Neural progenitor cell (in vitro differentiated cells): ENCODE measurements around the gene PTPRN2. TPM values are rescaled to one million over a fixed set of nuclear protein-coding genes. Genes with fewer than 3 reads are reported as not detected.
"Not testable (repeated sequence)": the region's sequence is repeated elsewhere in the genome, so short reads cannot be mapped to it uniquely, and the experiment has no call there.

Experiments
- DNase-seq: peaks from one replicate; pipeline ENCODE4 v3.0.0-alpha.2; 2016; ENCODE audit warnings: low spot score
- H2AFZ ChIP-seq: fragments of 200-600 bp; sonication (generic); replicated peaks from 2 replicates; pipeline ENCODE4 v1.6.1; 2016; ENCODE audit warnings: antibody characterized with exemption
- H3F3A ChIP-seq: fragments of 200-600 bp; sonication (generic); 2 replicates; pipeline ENCODE4 v1.6.1; 2016; ENCODE audit warnings: antibody characterized with exemption, low read depth
- H3K27ac ChIP-seq: fragments of 200-600 bp; sonication (generic); 2 replicates; pipeline ENCODE4 v1.5.1; 2016; ENCODE audit warnings: mild to moderate bottlenecking
- H3K27me3 ChIP-seq: fragments of 200-600 bp; sonication (generic); 2 replicates; pipeline ENCODE4 v1.6.1; 2016; ENCODE audit warnings: mild to moderate bottlenecking, moderate library complexity
- H3K36me3 ChIP-seq: fragments of 200-600 bp; sonication (generic); 2 replicates; pipeline ENCODE4 v1.5.1; 2016
- H3K4me1 ChIP-seq: fragments of 200-600 bp; sonication (generic); 2 replicates; pipeline ENCODE4 v1.6.1; 2016; ENCODE audit warnings: mixed run types
- H3K4me2 ChIP-seq: fragments of 200-600 bp; sonication (generic); 2 replicates; pipeline ENCODE4 v1.6.1; 2016
- H3K4me3 ChIP-seq: fragments of 200-600 bp; sonication (generic); 2 replicates; pipeline ENCODE4 v1.5.1; 2016
- H3K79me2 ChIP-seq: fragments of 200-600 bp; sonication (generic); 2 replicates; pipeline ENCODE4 v1.6.1; 2016; ENCODE audit warnings: low read depth
- H3K9ac ChIP-seq: fragments of 200-600 bp; sonication (generic); 2 replicates; pipeline ENCODE4 v1.6.1; 2016
- H3K9me3 ChIP-seq: fragments of 200-600 bp; sonication (generic); 2 replicates; pipeline ENCODE4 v1.5.1; 2016; ENCODE audit warnings: low read depth
- H4K20me1 ChIP-seq: fragments of 200-600 bp; sonication (generic); 2 replicates; pipeline ENCODE4 v1.6.1; 2016; ENCODE audit warnings: low read depth
- H3K27ac Mint-ChIP-seq: 3 replicates; pipeline ENCODE4 v1.8.0; 2021; ENCODE audit warnings: mixed read lengths
- H3K27me3 Mint-ChIP-seq: 2 replicates; pipeline ENCODE4 v1.8.0; 2022; ENCODE audit warnings: low read depth, mild to moderate bottlenecking, inconsistent platforms, moderate library complexity, mixed read lengths; ENCODE audit not compliant: insufficient read depth
- H3K36me3 Mint-ChIP-seq: 3 replicates; pipeline ENCODE4 v1.8.0; 2021; ENCODE audit warnings: mixed read lengths
- H3K4me1 Mint-ChIP-seq: 3 replicates; pipeline ENCODE4 v1.8.0; 2021; ENCODE audit warnings: mixed read lengths
- H3K4me3 Mint-ChIP-seq: 3 replicates; pipeline ENCODE4 v1.8.0; 2021; ENCODE audit warnings: mild to moderate bottlenecking, moderate library complexity, mixed read lengths
- H3K9me3 Mint-ChIP-seq: 3 replicates; pipeline ENCODE4 v1.8.0; 2020; ENCODE audit warnings: mixed read lengths
- CTCF ChIP-seq: fragments of 200-600 bp; sonication (generic); IDR thresholded peaks from 2 replicates; pipeline ENCODE4 v1.5.1; 2017; ENCODE audit warnings: antibody characterized with exemption, mild to moderate bottlenecking
- EZH2 ChIP-seq: fragments of 200-600 bp; sonication (generic); IDR thresholded peaks from 2 replicates; pipeline ENCODE4 v1.6.1; 2017; ENCODE audit warnings: antibody characterized with exemption, mild to moderate bottlenecking, moderate library complexity
- EZH2phosphoT487 ChIP-seq: fragments of 200-600 bp; sonication (generic); IDR thresholded peaks from 2 replicates; pipeline ENCODE4 v1.6.1; 2017; ENCODE audit warnings: antibody characterized with exemption
- total RNA-seq: library from RNA; depleted of rRNA; stranded (reverse); fragments of >200 nt; gene quantifications from 2 replicates; pipeline ENCODE4 v1.2.3, GENCODE V29; 2015; ENCODE audit warnings: low replicate concordance

PTPRN2 gene
- total RNA-seq, 1 donor from 2014 or later, result 3.0 TPM

- no peak overlapping the region for H3K27ac Mint-ChIP-seq
- no peak overlapping the region for H3K4me2 ChIP-seq
- H3K9ac ChIP-seq, result no peak overlapping the region
- no peak overlapping the region for H3K27ac ChIP-seq
- peaks cover 37% of the 10 kb centered on the region for H3K4me1 ChIP-seq
- no peaks in the 10 kb centered on the region for H3K9me3 Mint-ChIP-seq
- peaks cover 2% of the 10 kb centered on the region for H3K27me3 Mint-ChIP-seq
- H3K4me1 Mint-ChIP-seq, result peaks cover 36% of the 10 kb centered on the region
- no peaks in the 10 kb centered on the region for H4K20me1 ChIP-seq
- peaks cover 15% of the 10 kb centered on the region for H3F3A ChIP-seq
- DNase-seq, result peak; percentile 1
- no peaks in the 10 kb centered on the region for H3K9me3 ChIP-seq
- H3K36me3 ChIP-seq, result no peaks in the 10 kb centered on the region
- H3K4me3 Mint-ChIP-seq, result no peak overlapping the region
- H3K4me3 ChIP-seq, result no peak overlapping the region
- H3K79me2 ChIP-seq, result no peaks in the 10 kb centered on the region
- no peaks in the 10 kb centered on the region for H3K27me3 ChIP-seq
- no peak for TF ChIP-seq EZH2phosphoT487
- TF ChIP-seq EZH2, result no peak
- no peak for TF ChIP-seq CTCF
- no peaks in the 10 kb centered on the region for H3K36me3 Mint-ChIP-seq
- H2AFZ ChIP-seq, result no peak overlapping the region
Measured at GRCh38 chr7:158047391-158048059, 540.1 kb downstream of the PTPRN2 start.

GRCh38 chr7:158046246-158046645 is 541.4 kb downstream of the PTPRN2 start:
- not testable (repeated sequence) for H3K36me3 Mint-ChIP-seq, H3K9me3 ChIP-seq

GRCh38 chr7:158044482-158044823 is 543.2 kb downstream of the PTPRN2 start:
- peaks cover 13% of the 10 kb centered on the region for H3K4me1 ChIP-seq

More at GRCh38 chr7:158046246-158046645, 541.4 kb downstream of the PTPRN2 start:
- not testable (repeated sequence) for H4K20me1 ChIP-seq, H3K27me3 ChIP-seq, H3K4me3 ChIP-seq, DNase-seq, H3K9me3 Mint-ChIP-seq, H3F3A ChIP-seq, H3K27ac Mint-ChIP-seq, H3K79me2 ChIP-seq, H3K9ac ChIP-seq, H2AFZ ChIP-seq, H3K4me2 ChIP-seq, H3K36me3 ChIP-seq, H3K27ac ChIP-seq, H3K27me3 Mint-ChIP-seq, H3K4me3 Mint-ChIP-seq
- H3K4me1 ChIP-seq, result peaks cover 27% of the 10 kb centered on the region
- peaks cover 27% of the 10 kb centered on the region for H3K4me1 Mint-ChIP-seq

More at GRCh38 chr7:158044482-158044823, 543.2 kb downstream of the PTPRN2 start:
- H3K27ac Mint-ChIP-seq, result no peak overlapping the region
- peaks cover 24% of the 10 kb centered on the region for H3K4me1 Mint-ChIP-seq
- no peaks in the 10 kb centered on the region for H3F3A ChIP-seq
- peak overlapping the region; percentile 63 for H2AFZ ChIP-seq
- no peak for TF ChIP-seq EZH2
- no peak for TF ChIP-seq CTCF
- TF ChIP-seq EZH2phosphoT487, result no peak
- no peak overlapping the region for H3K4me3 Mint-ChIP-seq
- peaks cover 4% of the 10 kb centered on the region for H3K9me3 ChIP-seq
- H3K4me3 ChIP-seq, result no peak overlapping the region
- H3K9me3 Mint-ChIP-seq, result peaks cover 13% of the 10 kb centered on the region
- no peak for DNase-seq
- H3K36me3 Mint-ChIP-seq, result no peaks in the 10 kb centered on the region
- peak overlapping the region; percentile 13 for H3K27ac ChIP-seq
- H3K36me3 ChIP-seq, result no peaks in the 10 kb centered on the region
- H3K4me2 ChIP-seq, result no peak overlapping the region
- H3K79me2 ChIP-seq, result no peaks in the 10 kb centered on the region
- H4K20me1 ChIP-seq, result no peaks in the 10 kb centered on the region
- no peak overlapping the region for H3K9ac ChIP-seq
- no peaks in the 10 kb centered on the region for H3K27me3 ChIP-seq
- H3K27me3 Mint-ChIP-seq, result peaks cover 5% of the 10 kb centered on the region
